HCT116 (cell line): ENCODE data around the gene TBX22. TPM values are rescaled to one million over a fixed set of nuclear protein-coding genes. Genes with fewer than 3 reads are reported as not detected.

Experiments
- ATAC-seq: fragments of 200-7000 bp; cut with Tn5 transposase; 2 replicates; pipeline ENCODE4 v1.9.1; 2020; ENCODE audit warnings: mild to moderate bottlenecking, moderate library complexity
- Bru-seq: library from RNA; stranded (reverse); fragments of 400-500 nt; gene quantifications from one replicate; lab custom pipeline; 2021; lab: Mats Ljungman, UMichigan
- BruChase-seq, 2 experiments: library from RNA; stranded (reverse); fragments of 400-500 nt; gene quantifications; one replicate each; lab custom pipeline; 2021; lab: Mats Ljungman, UMichigan
- BruUV-seq: library from RNA; stranded (reverse); fragments of 400-500 nt; replicated peaks from 2 replicates; lab custom pipeline; 2021; lab: Mats Ljungman, UMichigan
- CTCF ChIA-PET: fragments of 300-600 bp; sonication (Branson Sonifier 250); formaldehyde crosslinking; loops from one replicate; lab custom pipeline; 2021; ENCODE audit warnings: antibody characterized with exemption; lab: Charles Lee
- POLR2A ChIA-PET: fragments of 300-600, 350-600 bp; sonication (Branson Sonifier 250); formaldehyde crosslinking; loops from one replicate; lab custom pipeline; 2021; ENCODE audit warnings: antibody characterized with exemption; lab: Charles Lee
- RAD21 ChIA-PET, 2 experiments: fragments of 300-600 bp; sonication (Branson Sonifier 250); formaldehyde crosslinking; loops; one replicate each; lab custom pipeline; 2023; ENCODE audit warnings: low total read pairs in 2 of 2; ENCODE audit not compliant: uncharacterized antibody in 2 of 2, unreplicated experiment in 2 of 2, low non-redundant PET in 1 of 2; lab: Charles Lee
- DNase-seq: peaks from one replicate; pipeline ENCODE4 v3.0.0-alpha.2; 2010; ENCODE audit warnings: low read depth, low spot score
- H2AFZ ChIP-seq: fragments of 200-600 bp; shearing (Covaris generic), sonication (generic); 2 replicates; pipeline ENCODE4 v1.6.1; 2017; ENCODE audit warnings: low read depth, mixed run types, mixed read lengths, antibody characterized with exemption, low read length; ENCODE audit not compliant: poor library complexity, severe bottlenecking
- H3K27ac ChIP-seq: 2 replicates; pipeline ENCODE4 v1.5.1; 2012; ENCODE audit warnings: low read depth, low read length
- H3K27me3 ChIP-seq: fragments of 200-600 bp; sonication (generic); 2 replicates; pipeline ENCODE4 v1.6.1; 2016; ENCODE audit warnings: mixed run types, low read length, mixed read lengths; ENCODE audit not compliant: insufficient read depth
- H3K36me3 ChIP-seq, 2 experiments: fragments of 200-500 bp in 1 of 2; fragments of 200-600 bp in 1 of 2; sonication (Bioruptor generic) in 1 of 2; sonication (generic) in 1 of 2; 2 replicates each; pipeline versions ENCODE4 v1.5.1 to v1.6.1; 2014 to 2016; ENCODE audit warnings: low read length in 2 of 2, inconsistent platforms in 1 of 2, mixed read lengths in 1 of 2, mixed run types in 1 of 2; ENCODE audit not compliant: insufficient read depth in 2 of 2, control insufficient read depth in 1 of 2
- H3K4me1 ChIP-seq, 2 experiments: fragments of 200-600 bp in 1 of 2; sonication (generic) in 1 of 2; 2 replicates each; pipeline versions ENCODE4 v1.5.1 to v1.6.1; 2012 to 2017; ENCODE audit warnings: low read length in 2 of 2, inconsistent platforms in 1 of 2, mild to moderate bottlenecking in 1 of 2, mixed read lengths in 1 of 2, mixed run types in 1 of 2, moderate library complexity in 1 of 2; ENCODE audit not compliant: insufficient read depth in 2 of 2, control insufficient read depth in 1 of 2
- H3K4me2 ChIP-seq: fragments of 200-600 bp; sonication (generic); 2 replicates; pipeline ENCODE4 v1.6.1; 2017; ENCODE audit warnings: mixed run types, low read length, mixed read lengths
- H3K4me3 ChIP-seq, 2 experiments: fragments of 200-600 bp in 1 of 2; sonication (generic) in 1 of 2; replicated peaks in 1 of 2; 2 replicates each; pipeline ENCODE4 v1.5.1; 2011 to 2016; ENCODE audit warnings: low read length in 2 of 2, control low read depth in 1 of 2, low read depth in 1 of 2, mild to moderate bottlenecking in 1 of 2, mixed read lengths in 1 of 2, mixed run types in 1 of 2
- H3K79me2 ChIP-seq: fragments of 200-600 bp; sonication (generic); 2 replicates; pipeline ENCODE4 v1.6.1; 2017; ENCODE audit warnings: mild to moderate bottlenecking, mixed run types, low read length, moderate library complexity, mixed read lengths; ENCODE audit not compliant: insufficient read depth
- H3K9ac ChIP-seq: fragments of 200-600 bp; sonication (generic); 2 replicates; pipeline ENCODE4 v1.6.1; 2016; ENCODE audit warnings: low read length, mixed read lengths
- H3K9me2 ChIP-seq: fragments of 200-600 bp; sonication (generic), shearing (Covaris generic); 2 replicates; pipeline ENCODE4 v1.6.1; 2017; ENCODE audit warnings: mixed run types, mild to moderate bottlenecking, moderate library complexity; ENCODE audit not compliant: insufficient read depth
- H3K9me3 ChIP-seq, 2 experiments: fragments of 200-500 bp in 1 of 2; fragments of 200-600 bp in 1 of 2; sonication (Bioruptor generic) in 1 of 2; sonication (generic) in 1 of 2; 2 replicates each; pipeline ENCODE4 v1.6.1; 2014 to 2017; ENCODE audit warnings: low read length in 2 of 2, mixed read lengths in 2 of 2, inconsistent platforms in 1 of 2, low read depth in 1 of 2, mild to moderate bottlenecking in 1 of 2, mixed run types in 1 of 2, moderate library complexity in 1 of 2; ENCODE audit not compliant: control insufficient read depth in 1 of 2, insufficient read depth in 1 of 2
- H4K20me1 ChIP-seq: fragments of 200-600 bp; sonication (generic), shearing (Covaris generic); 2 replicates; pipeline ENCODE4 v1.6.1; 2017; ENCODE audit warnings: mixed run types, mild to moderate bottlenecking, moderate library complexity; ENCODE audit not compliant: insufficient read depth
- CBX3 ChIP-seq: IDR thresholded peaks from 2 replicates; pipeline ENCODE4 v1.6.1; 2012; ENCODE audit warnings: low read depth
- CEBPB ChIP-seq: IDR thresholded peaks from 2 replicates; pipeline ENCODE4 v1.6.1; 2012; ENCODE audit warnings: low read depth
- ELF1 ChIP-seq: IDR thresholded peaks from 2 replicates; pipeline ENCODE4 v1.6.1; 2012; ENCODE audit warnings: low read depth, borderline replicate concordance
- EZH2 ChIP-seq: fragments of 200-600 bp; sonication (generic); IDR thresholded peaks from 2 replicates; pipeline ENCODE4 v1.6.1; 2017; ENCODE audit warnings: antibody characterized with exemption, mixed run types
- EZH2phosphoT487 ChIP-seq: fragments of 200-600 bp; IDR thresholded peaks from 2 replicates; pipeline ENCODE4 v1.6.1; 2018; ENCODE audit warnings: antibody characterized with exemption, borderline replicate concordance
- FOSL1 ChIP-seq: IDR thresholded peaks from 2 replicates; pipeline ENCODE4 v1.6.1; 2012; ENCODE audit warnings: low read depth
- JUND ChIP-seq: IDR thresholded peaks from 2 replicates; pipeline ENCODE4 v1.6.1; 2012
- POLR2AphosphoS5 ChIP-seq: IDR thresholded peaks from 2 replicates; pipeline ENCODE4 v1.6.1; 2011; ENCODE audit warnings: mild to moderate bottlenecking, low read depth, low read length, moderate library complexity
- SIN3A ChIP-seq: IDR thresholded peaks from 2 replicates; pipeline ENCODE4 v1.6.1; 2012; ENCODE audit warnings: low read depth
- SRF ChIP-seq: IDR thresholded peaks from 2 replicates; pipeline ENCODE4 v1.6.1; 2012; ENCODE audit warnings: low read depth
- YY1 ChIP-seq: IDR thresholded peaks from 2 replicates; pipeline ENCODE4 v1.6.1; 2011; ENCODE audit warnings: low read length, low read depth, moderate library complexity, mild to moderate bottlenecking; ENCODE audit not compliant: insufficient replicate concordance; ENCODE audit errors: extremely low read depth
- ZNF274 ChIP-seq: fragments of 200-500 bp; sonication (Bioruptor generic); IDR thresholded peaks from 2 replicates; pipeline ENCODE4 v1.6.1; 2014; ENCODE audit warnings: mild to moderate bottlenecking, low read depth, low read length, inconsistent platforms
- intact Hi-C: fragments of 100-400 bp; cut with micrococcal nuclease; formaldehyde crosslinking; loops from 2 replicates; pipeline ENCODE4 v1.10.0; 2022
- long read RNA-seq: library from polyadenylated mRNA; unstranded; transcript quantifications from one replicate; pipeline ENCODE4 v2.0.0, GENCODE V29; 2021; ENCODE audit not compliant: unreplicated experiment
- polyA plus RNA-seq: library from polyadenylated mRNA; unstranded; fragments of >200 nt; gene quantifications from 2 replicates; pipeline ENCODE4 v1.2.1, GENCODE V29; 2012; ENCODE audit warnings: missing spikeins
- total RNA-seq: library from RNA; stranded (reverse); gene quantifications from one replicate; pipeline ENCODE4 v1.2.1, GENCODE V29; 2021; ENCODE audit not compliant: unreplicated experiment
- TF ChIP-seq, protein P1 (sequence below): IDR thresholded peaks from 2 replicates; pipeline ENCODE4 v1.6.1; 2011; ENCODE audit warnings: mild to moderate bottlenecking, low read length, moderate library complexity; ENCODE audit not compliant: insufficient replicate concordance; ENCODE audit errors: extremely low read depth
- TF ChIP-seq, protein P2 (sequence below): IDR thresholded peaks from 2 replicates; pipeline ENCODE4 v1.6.1; 2012; ENCODE audit warnings: low read depth
- TF ChIP-seq, protein P3 (sequence below): IDR thresholded peaks from 2 replicates; pipeline ENCODE4 v1.6.1; 2012

TBX22 gene, protein sequence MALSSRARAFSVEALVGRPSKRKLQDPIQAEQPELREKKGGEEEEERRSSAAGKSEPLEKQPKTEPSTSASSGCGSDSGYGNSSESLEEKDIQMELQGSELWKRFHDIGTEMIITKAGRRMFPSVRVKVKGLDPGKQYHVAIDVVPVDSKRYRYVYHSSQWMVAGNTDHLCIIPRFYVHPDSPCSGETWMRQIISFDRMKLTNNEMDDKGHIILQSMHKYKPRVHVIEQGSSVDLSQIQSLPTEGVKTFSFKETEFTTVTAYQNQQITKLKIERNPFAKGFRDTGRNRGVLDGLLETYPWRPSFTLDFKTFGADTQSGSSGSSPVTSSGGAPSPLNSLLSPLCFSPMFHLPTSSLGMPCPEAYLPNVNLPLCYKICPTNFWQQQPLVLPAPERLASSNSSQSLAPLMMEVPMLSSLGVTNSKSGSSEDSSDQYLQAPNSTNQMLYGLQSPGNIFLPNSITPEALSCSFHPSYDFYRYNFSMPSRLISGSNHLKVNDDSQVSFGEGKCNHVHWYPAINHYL
- total RNA-seq (not detected), Bru-seq, nascent RNA (not detected), BruChase-seq, experiment 1, labeled RNA remaining after a 6-hour chase (not detected), BruChase-seq, experiment 2, labeled RNA remaining after a 2-hour chase (not detected)
- not detected in 2 replicates for polyA plus RNA-seq
- long read RNA-seq = 0 reads

DNA sequence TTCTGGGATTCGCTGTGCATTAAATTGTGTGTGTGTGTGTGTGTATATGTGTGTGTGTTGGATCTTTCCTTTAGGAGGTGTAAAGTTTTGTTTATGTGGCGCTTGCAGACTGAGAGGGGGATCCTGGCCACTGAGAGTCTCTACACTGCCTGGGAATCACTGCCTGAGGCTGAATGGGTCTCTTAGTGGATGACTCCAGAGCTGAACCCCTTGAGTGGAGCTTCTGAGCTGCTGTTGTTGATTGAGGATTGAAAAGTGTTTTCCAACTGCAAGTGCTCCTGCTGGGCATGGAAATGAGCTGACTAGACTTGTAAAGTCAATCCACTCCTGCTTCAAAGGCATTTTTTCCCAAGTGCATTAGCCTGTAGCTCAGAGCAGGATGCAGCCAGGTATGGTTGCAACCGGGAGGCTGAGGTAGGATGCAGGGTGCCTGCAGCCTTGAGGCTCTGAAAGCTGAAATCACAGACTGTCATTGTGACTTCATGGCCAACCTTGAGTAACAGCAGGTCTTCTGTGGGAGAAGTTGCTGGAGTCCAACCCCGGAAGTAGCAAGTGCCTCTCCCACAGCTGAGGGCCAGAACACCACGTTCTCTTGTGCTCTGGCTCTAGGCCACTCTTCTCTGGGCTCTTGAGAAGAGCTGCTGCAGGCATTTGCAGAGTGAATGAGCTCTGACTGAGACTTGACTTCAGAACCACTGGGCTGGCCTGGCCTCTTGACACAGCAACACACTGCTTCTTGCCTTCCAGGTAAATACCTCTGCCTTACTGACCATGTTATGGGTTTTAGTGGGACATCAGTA, at the start of gene TBX22:
Gene TBX22, plus strand, starts transcription at position 613 of the 800 bp plus-strand sequence. CDS start 7,517 bp downstream, outside the sequence.
- Histone ChIP-seq H3K79me2 (no peaks in the 10 kb centered on the region), H3K4me1 (no peaks in the 10 kb centered on the region), H3K27ac (no peak within 1 kb of the TSS), H3K9me2 (no peaks in the 10 kb centered on the region), H3K36me3 (no peaks in the 10 kb centered on the region), H2AFZ (no peak within 1 kb of the TSS), H3K9ac (no peak within 1 kb of the TSS), H4K20me1 (no peaks in the 10 kb centered on the region), H3K27me3 (no peaks in the 10 kb centered on the region), H3K4me3 (no peak within 1 kb of the TSS), H3K4me2 (no peak within 1 kb of the TSS), H3K9me3 (no peaks in the 10 kb centered on the region)
- TF ChIP-seq, protein P1, sequence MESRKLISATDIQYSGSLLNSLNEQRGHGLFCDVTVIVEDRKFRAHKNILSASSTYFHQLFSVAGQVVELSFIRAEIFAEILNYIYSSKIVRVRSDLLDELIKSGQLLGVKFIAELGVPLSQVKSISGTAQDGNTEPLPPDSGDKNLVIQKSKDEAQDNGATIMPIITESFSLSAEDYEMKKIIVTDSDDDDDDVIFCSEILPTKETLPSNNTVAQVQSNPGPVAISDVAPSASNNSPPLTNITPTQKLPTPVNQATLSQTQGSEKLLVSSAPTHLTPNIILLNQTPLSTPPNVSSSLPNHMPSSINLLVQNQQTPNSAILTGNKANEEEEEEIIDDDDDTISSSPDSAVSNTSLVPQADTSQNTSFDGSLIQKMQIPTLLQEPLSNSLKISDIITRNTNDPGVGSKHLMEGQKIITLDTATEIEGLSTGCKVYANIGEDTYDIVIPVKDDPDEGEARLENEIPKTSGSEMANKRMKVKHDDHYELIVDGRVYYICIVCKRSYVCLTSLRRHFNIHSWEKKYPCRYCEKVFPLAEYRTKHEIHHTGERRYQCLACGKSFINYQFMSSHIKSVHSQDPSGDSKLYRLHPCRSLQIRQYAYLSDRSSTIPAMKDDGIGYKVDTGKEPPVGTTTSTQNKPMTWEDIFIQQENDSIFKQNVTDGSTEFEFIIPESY = no peak
- TF ChIP-seq JUND (no peak), POLR2AphosphoS5 (no peak), ZNF274 (no peak), SIN3A (no peak), EZH2 (no peak), CEBPB (no peak), CBX3 (no peak), ELF1 (no peak), SRF (no peak), FOSL1 (no peak), YY1 (no peak), EZH2phosphoT487 (no peak)
- TF ChIP-seq, protein P2, sequence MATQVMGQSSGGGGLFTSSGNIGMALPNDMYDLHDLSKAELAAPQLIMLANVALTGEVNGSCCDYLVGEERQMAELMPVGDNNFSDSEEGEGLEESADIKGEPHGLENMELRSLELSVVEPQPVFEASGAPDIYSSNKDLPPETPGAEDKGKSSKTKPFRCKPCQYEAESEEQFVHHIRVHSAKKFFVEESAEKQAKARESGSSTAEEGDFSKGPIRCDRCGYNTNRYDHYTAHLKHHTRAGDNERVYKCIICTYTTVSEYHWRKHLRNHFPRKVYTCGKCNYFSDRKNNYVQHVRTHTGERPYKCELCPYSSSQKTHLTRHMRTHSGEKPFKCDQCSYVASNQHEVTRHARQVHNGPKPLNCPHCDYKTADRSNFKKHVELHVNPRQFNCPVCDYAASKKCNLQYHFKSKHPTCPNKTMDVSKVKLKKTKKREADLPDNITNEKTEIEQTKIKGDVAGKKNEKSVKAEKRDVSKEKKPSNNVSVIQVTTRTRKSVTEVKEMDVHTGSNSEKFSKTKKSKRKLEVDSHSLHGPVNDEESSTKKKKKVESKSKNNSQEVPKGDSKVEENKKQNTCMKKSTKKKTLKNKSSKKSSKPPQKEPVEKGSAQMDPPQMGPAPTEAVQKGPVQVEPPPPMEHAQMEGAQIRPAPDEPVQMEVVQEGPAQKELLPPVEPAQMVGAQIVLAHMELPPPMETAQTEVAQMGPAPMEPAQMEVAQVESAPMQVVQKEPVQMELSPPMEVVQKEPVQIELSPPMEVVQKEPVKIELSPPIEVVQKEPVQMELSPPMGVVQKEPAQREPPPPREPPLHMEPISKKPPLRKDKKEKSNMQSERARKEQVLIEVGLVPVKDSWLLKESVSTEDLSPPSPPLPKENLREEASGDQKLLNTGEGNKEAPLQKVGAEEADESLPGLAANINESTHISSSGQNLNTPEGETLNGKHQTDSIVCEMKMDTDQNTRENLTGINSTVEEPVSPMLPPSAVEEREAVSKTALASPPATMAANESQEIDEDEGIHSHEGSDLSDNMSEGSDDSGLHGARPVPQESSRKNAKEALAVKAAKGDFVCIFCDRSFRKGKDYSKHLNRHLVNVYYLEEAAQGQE = no peak
- TF ChIP-seq, protein P3, sequence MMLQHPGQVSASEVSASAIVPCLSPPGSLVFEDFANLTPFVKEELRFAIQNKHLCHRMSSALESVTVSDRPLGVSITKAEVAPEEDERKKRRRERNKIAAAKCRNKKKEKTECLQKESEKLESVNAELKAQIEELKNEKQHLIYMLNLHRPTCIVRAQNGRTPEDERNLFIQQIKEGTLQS = no peak
- intact Hi-C loops = no loop called here
- ATAC-seq = no peak
- ChIA-PET POLR2A (no interaction called here), CTCF (no interaction called here), RAD21 (no interaction called here)
- no peak for DNase-seq
- BruUV-seq = no TSS peak
